H9 (cell line): ENCODE results near the gene GAB3. TPM values are rescaled to one million over a fixed set of nuclear protein-coding genes. Genes with fewer than 3 reads are reported as not detected.
"Not testable (repeated sequence)": the region's sequence is repeated elsewhere in the genome, so short reads cannot be mapped to it uniquely, and the experiment has no call there.

ENCODE experiments used
- DNase-seq: peaks from one replicate; pipeline ENCODE4 v3.0.0-alpha.2; 2017
- H2AFZ ChIP-seq: one replicate; pipeline ENCODE4 v1.6.1; 2013; ENCODE audit warnings: mild to moderate bottlenecking, low read length, control low read depth, moderate library complexity
- H2AK5ac ChIP-seq: 2 replicates; pipeline ENCODE4 v1.6.1; 2013; ENCODE audit warnings: low read length, control low read depth, mixed read lengths; ENCODE audit not compliant: insufficient read length
- H2BK120ac ChIP-seq: one replicate; pipeline ENCODE4 v1.6.1; 2013; ENCODE audit warnings: low read depth, mild to moderate bottlenecking, low read length, control low read depth, inconsistent platforms; ENCODE audit not compliant: poor library complexity, severe bottlenecking
- H2BK12ac ChIP-seq: 2 replicates; pipeline ENCODE4 v1.6.1; 2013; ENCODE audit warnings: low read length, control low read depth, mixed read lengths, low read depth; ENCODE audit not compliant: insufficient read length
- H2BK15ac ChIP-seq: 2 replicates; pipeline ENCODE4 v1.6.1; 2013; ENCODE audit warnings: low read depth, low read length, control low read depth
- H2BK20ac ChIP-seq: one replicate; pipeline ENCODE4 v1.6.1; 2013; ENCODE audit warnings: low read depth, mild to moderate bottlenecking, low read length, control low read depth, inconsistent platforms; ENCODE audit not compliant: poor library complexity, severe bottlenecking
- H2BK5ac ChIP-seq: 2 replicates; pipeline ENCODE4 v1.6.1; 2013; ENCODE audit warnings: low read length, control low read depth, mixed read lengths; ENCODE audit not compliant: insufficient read length
- H3K14ac ChIP-seq: 2 replicates; pipeline ENCODE4 v1.6.1; 2013; ENCODE audit warnings: low read length, control low read depth; ENCODE audit not compliant: insufficient read depth
- H3K18ac ChIP-seq: 2 replicates; pipeline ENCODE4 v1.6.1; 2013; ENCODE audit warnings: low read depth, mild to moderate bottlenecking, mixed read lengths, low read length, control low read depth; ENCODE audit not compliant: insufficient read length
- H3K23ac ChIP-seq: 2 replicates; pipeline ENCODE4 v1.6.1; 2013; ENCODE audit warnings: low read length, control low read depth, mixed read lengths, low read depth; ENCODE audit not compliant: insufficient read length
- H3K23me2 ChIP-seq: 2 replicates; pipeline ENCODE4 v1.6.1; 2013; ENCODE audit warnings: low read depth, mild to moderate bottlenecking, mixed read lengths, low read length, control low read depth; ENCODE audit not compliant: insufficient read length, poor library complexity, severe bottlenecking
- H3K27ac ChIP-seq: 2 replicates; pipeline ENCODE4 v1.5.1; 2013; ENCODE audit warnings: low read length, control low read depth, mixed read lengths, low read depth; ENCODE audit not compliant: insufficient read length
- H3K27me3 ChIP-seq: 2 replicates; pipeline ENCODE4 v1.6.1; 2013; ENCODE audit warnings: low read length, control low read depth, inconsistent platforms; ENCODE audit not compliant: insufficient read depth
- H3K4ac ChIP-seq: 2 replicates; pipeline ENCODE4 v1.6.1; 2013; ENCODE audit warnings: low read depth, mild to moderate bottlenecking, control low read depth, inconsistent platforms, low read length, moderate library complexity
- H3K4me1 ChIP-seq: 2 replicates; pipeline ENCODE4 v1.6.1; 2013; ENCODE audit warnings: low read length, control low read depth, inconsistent platforms; ENCODE audit not compliant: insufficient read depth
- H3K4me2 ChIP-seq: 2 replicates; pipeline ENCODE4 v1.6.1; 2013; ENCODE audit warnings: low read length, control low read depth, mixed read lengths; ENCODE audit not compliant: insufficient read length, insufficient read depth
- H3K56ac ChIP-seq: 2 replicates; pipeline ENCODE4 v1.6.1; 2013; ENCODE audit warnings: low read depth, mild to moderate bottlenecking, mixed read lengths, low read length, control low read depth; ENCODE audit not compliant: insufficient read length
- H3K79me1 ChIP-seq: 2 replicates; pipeline ENCODE4 v1.6.1; 2013; ENCODE audit warnings: low read depth, mild to moderate bottlenecking, moderate library complexity, low read length, control low read depth, inconsistent platforms; ENCODE audit not compliant: insufficient read depth, poor library complexity, severe bottlenecking
- H3K79me2 ChIP-seq: 2 replicates; pipeline ENCODE4 v1.6.1; 2013; ENCODE audit warnings: low read length, control low read depth, inconsistent platforms; ENCODE audit not compliant: insufficient read depth
- H3K9ac ChIP-seq: 2 replicates; pipeline ENCODE4 v1.6.1; 2013; ENCODE audit warnings: low read length, control low read depth, mixed read lengths; ENCODE audit not compliant: insufficient read length; ENCODE audit errors: extremely low read depth
- H3K9me3 ChIP-seq: one replicate; pipeline ENCODE4 v1.6.1; 2013; ENCODE audit warnings: low read depth, low read length, inconsistent platforms; ENCODE audit not compliant: control insufficient read depth
- H3T11ph ChIP-seq: one replicate; pipeline ENCODE4 v1.6.1; 2013; ENCODE audit warnings: mild to moderate bottlenecking, low read length, control low read depth, inconsistent platforms
- H4K20me1 ChIP-seq: one replicate; pipeline ENCODE4 v1.6.1; 2013; ENCODE audit not compliant: control insufficient read depth, insufficient read length, insufficient read depth
- H4K5ac ChIP-seq: 2 replicates; pipeline ENCODE4 v1.6.1; 2013; ENCODE audit warnings: low read depth, mild to moderate bottlenecking, mixed read lengths, low read length, control low read depth; ENCODE audit not compliant: insufficient read length
- H4K8ac ChIP-seq: replicated peaks from 2 replicates; pipeline ENCODE4 v1.6.1; 2013; ENCODE audit warnings: low read length, control low read depth, mixed read lengths, low read depth; ENCODE audit not compliant: insufficient read length
- H4K91ac ChIP-seq: 2 replicates; pipeline ENCODE4 v1.6.1; 2013; ENCODE audit warnings: low read depth, mild to moderate bottlenecking, moderate library complexity, mixed read lengths, low read length, control low read depth; ENCODE audit not compliant: insufficient read length
- H3K27ac Mint-ChIP-seq, 3 experiments: 2 replicates in 2 of 3; 3 replicates in 1 of 3; pipeline ENCODE4 v1.8.0; 2020 to 2021; ENCODE audit warnings: mixed read lengths in 3 of 3, mild to moderate bottlenecking in 1 of 3, moderate library complexity in 1 of 3
- H3K27me3 Mint-ChIP-seq: 2 replicates; pipeline ENCODE4 v1.8.0; 2021; ENCODE audit warnings: low read depth, mild to moderate bottlenecking, moderate library complexity, mixed read lengths
- H3K36me3 Mint-ChIP-seq, 3 experiments: 2 replicates in 2 of 3; 3 replicates in 1 of 3; pipeline ENCODE4 v1.8.0; 2020 to 2021; ENCODE audit warnings: low read depth in 3 of 3, mixed read lengths in 3 of 3; ENCODE audit not compliant: insufficient read depth in 1 of 3
- H3K4me1 Mint-ChIP-seq, 2 experiments: 2 replicates each; pipeline ENCODE4 v1.8.0; 2020; ENCODE audit warnings: mixed read lengths in 2 of 2
- H3K4me3 Mint-ChIP-seq, 2 experiments: 2 replicates in 1 of 2; 3 replicates in 1 of 2; pipeline ENCODE4 v1.8.0; 2020 to 2021; ENCODE audit warnings: mild to moderate bottlenecking in 2 of 2, mixed read lengths in 2 of 2, moderate library complexity in 1 of 2
- H3K9me3 Mint-ChIP-seq, 2 experiments: 2 replicates in 1 of 2; 3 replicates in 1 of 2; pipeline ENCODE4 v1.8.0; 2020; ENCODE audit warnings: mild to moderate bottlenecking in 2 of 2, mixed read lengths in 2 of 2, moderate library complexity in 1 of 2
- WGBS: extraction: QIAGEN DNeasy Blood & Tissue Kit; methylation state at CpG from one replicate; pipeline ENCODE4 v1.1.7; 2013; ENCODE audit warnings: missing lambda C conversion rate, low lambda C conversion rate, mixed read lengths; ENCODE audit not compliant: insufficient read length; ENCODE audit errors: extremely low coverage; 5-methylcytosine and 5-hydroxymethylcytosine counted together
- total RNA-seq: library from RNA; stranded (reverse); gene quantifications from 2 replicates; pipeline ENCODE4 v1.2.1, GENCODE V29; 2021

GAB3 gene
- total RNA-seq, 1 experiment from 2014 or later = 0.46 TPM

DNA sequence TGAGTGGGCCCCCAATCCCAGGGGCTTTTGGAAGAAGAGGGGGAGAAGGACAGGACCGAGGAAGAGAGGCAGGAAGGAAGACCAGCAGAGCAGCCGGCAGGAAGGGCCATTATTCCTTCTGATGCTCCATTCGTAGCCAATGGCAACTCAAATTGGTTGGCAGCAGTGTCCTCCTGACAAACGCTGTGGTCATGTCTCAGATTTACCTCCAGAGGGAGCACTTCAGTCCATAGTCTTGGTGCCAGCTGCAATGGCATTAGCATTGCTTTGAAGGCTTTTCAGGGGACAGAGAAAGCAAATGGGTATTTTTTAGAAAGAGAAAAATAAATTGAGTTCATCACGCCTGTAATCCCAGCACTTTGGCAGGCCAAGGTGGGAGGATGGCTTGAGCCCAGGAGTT lies 121.9 kb downstream of the GAB3 start:
- not testable (repeated sequence) for H3K9me3 ChIP-seq, H3K27ac ChIP-seq, H3K27me3 ChIP-seq, H3K9ac ChIP-seq, H2BK15ac ChIP-seq, H3K4me2 ChIP-seq, H3K79me2 ChIP-seq, H3K4ac ChIP-seq, H3K27ac Mint-ChIP-seq, H3K23me2 ChIP-seq, H3K79me1 ChIP-seq, H3K56ac ChIP-seq, H3K27me3 Mint-ChIP-seq, H2BK120ac ChIP-seq, H3K4me1 ChIP-seq, H4K20me1 ChIP-seq, H2BK20ac ChIP-seq, H2BK5ac ChIP-seq, H4K8ac ChIP-seq, H3K9me3 Mint-ChIP-seq, H3K36me3 Mint-ChIP-seq, H3K14ac ChIP-seq, H2BK12ac ChIP-seq, H3K23ac ChIP-seq, DNase-seq, H4K5ac ChIP-seq, H2AK5ac ChIP-seq, H3K18ac ChIP-seq, H2AFZ ChIP-seq, H4K91ac ChIP-seq, H3K4me1 Mint-ChIP-seq, H3K4me3 Mint-ChIP-seq, H3T11ph ChIP-seq
- WGBS = no CpG with 5 or more reads among the region's 5 CpGs

Other genes with a start within 250 kb of the GAB3 start
- 21.0 and 22.8 TPM in 2 replicates for gene FAM3A, start 234.8 kb downstream of the GAB3 start, total RNA-seq
- gene G6PD, start 204.2 kb downstream of the GAB3 start, total RNA-seq = 68.7 and 70.5 TPM in 2 replicates
- 16.2 and 17.8 TPM in 2 replicates for gene IKBKG, start 203.5 kb downstream of the GAB3 start, total RNA-seq
- not detected in 2 replicates for gene CTAG1A, start 165.9 kb downstream of the GAB3 start, total RNA-seq
- gene CTAG1B, start 131.8 kb downstream of the GAB3 start, total RNA-seq = not detected in 2 replicates
- not detected in 2 replicates for gene CTAG2, start 97.5 kb downstream of the GAB3 start, total RNA-seq
- gene DKC1, start 11.8 kb upstream of the GAB3 start, total RNA-seq = 160 and 164 TPM in 2 replicates
- 16.4 and 17.9 TPM in 2 replicates for gene MPP1, start 54.4 kb upstream of the GAB3 start, total RNA-seq
- gene SMIM9, start 83.6 kb upstream of the GAB3 start, total RNA-seq = not detected in 2 replicates
- gene F8A1, start 135.3 kb upstream of the GAB3 start, total RNA-seq = 18.8 and 20.6 TPM in 2 replicates